Astrocyte (in vitro differentiated cells and primary cell): ENCODE data around the gene HYI.

Experiments
- EZH2 ChIP-seq: IDR thresholded peaks from 2 replicates; pipeline ENCODE4 v1.6.1; 2012; ENCODE audit warnings: mild to moderate bottlenecking, low read length, inconsistent platforms; ENCODE audit not compliant: insufficient read depth
- TF ChIP-seq, protein P1 (sequence below): IDR thresholded peaks from 2 replicates; pipeline ENCODE4 v1.5.1; 2011; ENCODE audit warnings: low read depth, mild to moderate bottlenecking, inconsistent platforms, low read length, moderate library complexity; ENCODE audit not compliant: insufficient read depth

DNA sequence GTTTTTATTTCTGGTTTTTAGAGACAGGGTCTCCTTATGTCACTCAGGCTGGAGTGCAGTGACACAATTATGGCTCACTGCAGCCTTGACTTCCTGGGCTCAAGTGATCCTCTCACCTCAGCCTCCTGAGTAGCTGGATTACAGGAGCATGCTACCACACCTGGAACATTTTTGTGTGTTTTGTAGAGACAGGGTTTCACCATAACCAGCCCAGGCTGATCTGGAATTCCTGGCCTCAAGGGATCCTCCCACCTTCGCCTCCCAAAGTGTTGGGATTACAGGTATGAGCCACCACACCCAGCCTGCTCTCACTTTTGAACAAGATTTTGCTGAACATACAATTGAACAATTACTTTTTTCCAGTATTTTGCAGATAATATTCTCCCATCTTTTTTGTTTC is 24.0 kb upstream of the HYI start:
- TF ChIP-seq, protein P1, sequence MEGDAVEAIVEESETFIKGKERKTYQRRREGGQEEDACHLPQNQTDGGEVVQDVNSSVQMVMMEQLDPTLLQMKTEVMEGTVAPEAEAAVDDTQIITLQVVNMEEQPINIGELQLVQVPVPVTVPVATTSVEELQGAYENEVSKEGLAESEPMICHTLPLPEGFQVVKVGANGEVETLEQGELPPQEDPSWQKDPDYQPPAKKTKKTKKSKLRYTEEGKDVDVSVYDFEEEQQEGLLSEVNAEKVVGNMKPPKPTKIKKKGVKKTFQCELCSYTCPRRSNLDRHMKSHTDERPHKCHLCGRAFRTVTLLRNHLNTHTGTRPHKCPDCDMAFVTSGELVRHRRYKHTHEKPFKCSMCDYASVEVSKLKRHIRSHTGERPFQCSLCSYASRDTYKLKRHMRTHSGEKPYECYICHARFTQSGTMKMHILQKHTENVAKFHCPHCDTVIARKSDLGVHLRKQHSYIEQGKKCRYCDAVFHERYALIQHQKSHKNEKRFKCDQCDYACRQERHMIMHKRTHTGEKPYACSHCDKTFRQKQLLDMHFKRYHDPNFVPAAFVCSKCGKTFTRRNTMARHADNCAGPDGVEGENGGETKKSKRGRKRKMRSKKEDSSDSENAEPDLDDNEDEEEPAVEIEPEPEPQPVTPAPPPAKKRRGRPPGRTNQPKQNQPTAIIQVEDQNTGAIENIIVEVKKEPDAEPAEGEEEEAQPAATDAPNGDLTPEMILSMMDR, result no peak
- no peak for TF ChIP-seq EZH2
